ENCODE measurements around the gene WFDC5. TPM values are rescaled to one million over a fixed set of nuclear protein-coding genes. Genes with fewer than 3 reads are reported as not detected.

The WFDC5 gene
- total RNA-seq, 2 experiments from 2014 or later: not detected

GRCh38 chr20:45138561-45139300 is 23.8 kb upstream of the WFDC5 start:
- H3K4me1 Mint-ChIP-seq (ENCODE audit: low read depth): no peaks in the 10 kb centered on the region
- intact Hi-C loops (cut with micrococcal nuclease): loop anchor here (1.0 to 10.0 kb wide), 2 partner anchors 86 to 153 kb away; partner anchors contain the start of gene SEMG2

DNA sequence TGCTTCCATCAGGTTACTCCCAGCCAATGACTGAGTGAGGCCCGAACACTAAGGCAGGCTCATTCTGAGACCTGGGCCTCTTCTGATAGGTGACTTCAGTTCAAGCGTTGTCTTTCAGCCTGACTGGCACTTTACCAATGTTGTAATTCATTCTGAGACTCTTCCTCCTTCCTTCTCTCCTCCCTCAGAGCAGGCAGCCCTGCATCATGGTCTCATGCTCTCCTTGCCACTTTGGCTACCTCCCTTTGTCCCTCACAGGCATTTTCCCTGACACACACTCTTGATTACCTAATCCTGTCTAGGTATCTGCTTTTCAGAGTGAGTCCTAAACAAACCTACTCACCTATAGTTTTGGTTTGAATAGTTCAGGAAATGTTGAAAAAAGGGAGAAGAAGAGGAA is 21.9 kb upstream of the WFDC5 start:
- Mint-ChIP-seq H3K27ac (no peak overlapping the region), H3K9me3 (no peaks in the 10 kb centered on the region), H3K27me3 (ENCODE audit: low read depth) (peaks cover 8% of the 10 kb centered on the region), H3K36me3 (ENCODE audit: low read depth) (no peaks in the 10 kb centered on the region), H3K4me1 (ENCODE audit: low read depth) (no peaks in the 10 kb centered on the region), H3K4me3 (no peak overlapping the region)
- CTCF ChIA-PET: interaction anchor here (0.6 to 0.9 kb wide), 3 partner anchors 9 to 300 kb away, joined by 3 to 4 read pairs (median 3); no protein-coding TSS in a partner anchor
- DNase-seq: no peak
- intact Hi-C loops (cut with micrococcal nuclease): loop anchor here (10.0 kb wide), 1 partner anchor 88 kb away; the partner anchor contains the start of gene SEMG2

More at GRCh38 chr20:45138561-45139300, 23.8 kb upstream of the WFDC5 start:
- CTCF ChIA-PET: interaction anchor here (0.6 to 4.5 kb wide), 20 partner anchors 9 to 632 kb away, joined by 3 to 62 read pairs (median 4); no protein-coding TSS in a partner anchor
- Mint-ChIP-seq H3K9me3 (no peaks in the 10 kb centered on the region), H3K4me3 (no peak overlapping the region), H3K36me3 (ENCODE audit: low read depth) (no peaks in the 10 kb centered on the region), H3K27ac (no peak overlapping the region), H3K27me3 (ENCODE audit: low read depth) (peaks cover 7% of the 10 kb centered on the region)
- DNase-seq: peak; percentile 88

DNA sequence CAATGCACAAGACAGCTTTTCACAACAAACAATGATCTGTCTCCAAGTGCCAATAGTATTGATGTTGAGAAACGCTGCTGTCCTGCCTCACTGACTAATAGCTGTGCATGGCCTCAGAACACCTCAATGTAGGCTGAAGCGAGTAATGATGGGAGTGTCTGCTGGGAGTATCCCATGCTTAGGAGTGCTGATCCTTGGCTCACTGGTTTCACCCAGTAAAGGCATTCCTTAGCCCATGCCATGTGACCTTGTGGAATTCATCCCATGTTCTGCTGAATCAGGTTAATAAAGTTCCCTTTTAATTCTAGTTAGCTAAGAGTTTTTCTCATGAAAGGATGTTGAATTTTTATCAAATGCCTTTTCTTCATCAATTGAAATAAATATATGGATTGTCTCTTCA is 13.1 kb upstream of the WFDC5 start:
- no peaks in the 10 kb centered on the region for H3K4me1 Mint-ChIP-seq (ENCODE audit: low read depth)
- peaks cover 15% of the 10 kb centered on the region for H3K27me3 Mint-ChIP-seq (ENCODE audit: low read depth)
- H3K9me3 Mint-ChIP-seq: no peaks in the 10 kb centered on the region
- intact Hi-C loops (cut with micrococcal nuclease): no loop called here
- DNase-seq: no peak
- no peak overlapping the region for H3K4me3 Mint-ChIP-seq
- H3K36me3 Mint-ChIP-seq (ENCODE audit: low read depth): no peaks in the 10 kb centered on the region
- no peak overlapping the region for H3K27ac Mint-ChIP-seq
- CTCF ChIA-PET: no interaction called here

- intact Hi-C loops (cut with micrococcal nuclease): no loop called here
- H3K27me3 Mint-ChIP-seq (ENCODE audit: low read depth): peaks cover 17% of the 10 kb centered on the region
These were observed 9.4 kb upstream of the WFDC5 start, which contains the start of gene WFDC12 for GRCh38 chr20:45124365-45124764. Gene WFDC12, minus strand, starts transcription at chr20:45124465. Its CDS starts 18 bp downstream, at chr20:45124447.

DNA sequence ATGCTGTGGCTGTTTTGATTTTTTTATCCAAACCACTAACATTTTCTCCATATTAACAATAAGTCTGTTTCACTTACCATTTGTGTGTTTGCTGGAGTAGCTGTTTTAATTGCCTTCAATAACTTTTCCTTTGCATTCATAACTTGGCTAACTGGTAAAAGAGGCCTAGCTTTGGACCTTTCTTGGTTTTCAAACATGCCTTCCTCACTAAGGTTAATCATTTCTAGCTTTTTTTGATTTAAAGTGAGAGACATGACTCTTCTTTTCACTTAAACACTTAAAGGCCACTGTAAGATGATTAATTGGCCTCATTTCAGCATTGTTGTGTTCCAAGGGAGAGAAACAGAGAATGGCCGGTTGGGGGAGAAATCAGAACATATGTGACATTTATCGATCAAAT is 6.4 kb upstream of the WFDC5 start:
- H3K36me3 Mint-ChIP-seq (ENCODE audit: low read depth): no peaks in the 10 kb centered on the region
- H3K4me3 Mint-ChIP-seq: no peak overlapping the region
- intact Hi-C loops (cut with micrococcal nuclease): no loop called here
- DNase-seq: no peak
- no peaks in the 10 kb centered on the region for H3K9me3 Mint-ChIP-seq
- CTCF ChIA-PET: interaction anchor here (0.8 kb wide), 1 partner anchor 10 kb away, joined by 6 read pairs; no protein-coding TSS in a partner anchor
- peaks cover 5% of the 10 kb centered on the region for H3K27me3 Mint-ChIP-seq (ENCODE audit: low read depth)
- H3K4me1 Mint-ChIP-seq (ENCODE audit: low read depth): no peaks in the 10 kb centered on the region
- no peak overlapping the region for H3K27ac Mint-ChIP-seq

More at GRCh38 chr20:45124365-45124764, 9.4 kb upstream of the WFDC5 start, which contains the start of gene WFDC12:
- Mint-ChIP-seq H3K36me3 (ENCODE audit: low read depth) (no peaks in the 10 kb centered on the region), H3K9me3 (no peaks in the 10 kb centered on the region), H3K4me1 (ENCODE audit: low read depth) (no peaks in the 10 kb centered on the region), H3K27ac (no peak within 1 kb of the TSS), H3K4me3 (no peak within 1 kb of the TSS)
- DNase-seq: no peak
- CTCF ChIA-PET: interaction anchor here (0.6 to 1.1 kb wide), 3 partner anchors 12 to 295 kb away, joined by 3 to 4 read pairs (median 3); no protein-coding TSS in a partner anchor

DNA sequence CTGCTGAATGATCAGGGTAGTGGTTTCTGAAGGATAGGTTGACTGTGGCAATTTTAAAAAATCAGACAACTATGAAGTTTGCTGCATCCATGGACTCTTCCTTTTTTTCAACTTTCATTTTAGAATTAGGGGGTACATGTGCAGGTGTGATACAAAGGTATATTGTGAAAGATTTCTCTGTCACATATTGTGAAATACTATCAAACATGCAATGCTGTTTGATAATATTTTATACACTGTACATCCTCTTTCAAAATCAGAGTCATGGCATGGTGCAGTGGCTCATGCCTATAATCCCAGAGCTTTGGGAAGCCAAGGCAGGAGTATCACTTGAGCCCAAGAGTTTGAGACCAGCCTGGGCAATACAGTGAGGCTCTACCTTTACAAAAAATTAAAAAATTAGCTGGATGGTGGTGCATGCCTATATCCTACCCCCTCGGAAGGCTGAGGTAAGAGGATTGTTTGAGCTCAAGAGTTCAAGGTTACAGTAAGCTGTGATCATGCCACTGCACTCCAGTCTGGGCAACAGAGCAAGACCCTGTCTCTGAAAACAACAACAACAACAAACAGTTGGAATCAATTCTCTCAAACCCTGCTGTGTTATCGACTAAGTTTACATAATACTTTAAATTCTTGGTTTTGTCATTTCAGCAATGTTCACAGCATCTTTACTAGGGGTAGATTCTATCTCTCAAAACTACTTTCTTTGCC is 4.7 kb upstream of the WFDC5 start:
- Mint-ChIP-seq H3K9me3 (no peaks in the 10 kb centered on the region), H3K4me1 (ENCODE audit: low read depth) (peaks cover 7% of the 10 kb centered on the region), H3K27me3 (ENCODE audit: low read depth) (peaks cover 5% of the 10 kb centered on the region), H3K4me3 (no peak overlapping the region), H3K36me3 (ENCODE audit: low read depth) (no peaks in the 10 kb centered on the region), H3K27ac (no peak overlapping the region)
- DNase-seq: no peak
- CTCF ChIA-PET: interaction anchor here (1.1 kb wide), 1 partner anchor 174 kb away, joined by 5 read pairs; no protein-coding TSS in a partner anchor
- intact Hi-C loops (cut with micrococcal nuclease): no loop called here

DNA sequence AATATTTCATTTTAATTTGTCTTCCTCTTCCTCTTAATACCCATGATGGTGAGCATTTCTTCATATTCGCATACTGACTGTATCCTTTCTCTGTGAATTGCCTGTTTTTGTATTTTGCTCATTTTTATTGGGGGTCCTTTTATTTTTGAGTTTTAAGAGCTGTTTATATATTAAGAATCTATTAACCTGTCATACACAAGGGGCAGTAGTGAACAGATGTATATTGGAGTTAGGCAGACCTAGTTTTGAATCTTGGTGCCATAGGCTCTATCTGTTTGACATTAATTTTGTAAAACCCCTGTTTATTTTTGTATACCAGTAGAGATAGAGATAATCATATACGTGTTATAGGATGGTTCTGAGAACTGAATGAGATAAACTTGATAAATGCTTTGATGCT is 3.1 kb upstream of the WFDC5 start:
- Mint-ChIP-seq H3K27ac (no peak overlapping the region), H3K9me3 (no peaks in the 10 kb centered on the region), H3K4me3 (no peak overlapping the region), H3K27me3 (ENCODE audit: low read depth) (peaks cover 5% of the 10 kb centered on the region), H3K4me1 (ENCODE audit: low read depth) (peaks cover 10% of the 10 kb centered on the region), H3K36me3 (ENCODE audit: low read depth) (no peaks in the 10 kb centered on the region)
- no peak for DNase-seq
- CTCF ChIA-PET: interaction anchor here (0.6 to 1.5 kb wide), 6 partner anchors 11 to 360 kb away, joined by 3 to 5 read pairs (median 4); no protein-coding TSS in a partner anchor
- intact Hi-C loops (cut with micrococcal nuclease): no loop called here

- intact Hi-C loops (cut with micrococcal nuclease): no loop called here
- Mint-ChIP-seq H3K4me1 (ENCODE audit: low read depth) (peaks cover 10% of the 10 kb centered on the region), H3K36me3 (ENCODE audit: low read depth) (no peaks in the 10 kb centered on the region), H3K4me3 (no peak overlapping the region), H3K9me3 (no peaks in the 10 kb centered on the region), H3K27ac (no peak overlapping the region), H3K27me3 (ENCODE audit: low read depth) (peaks cover 5% of the 10 kb centered on the region)
- CTCF ChIA-PET: interaction anchor here (0.7 to 1.5 kb wide), 5 partner anchors 11 to 654 kb away, joined by 3 to 5 read pairs (median 4); no protein-coding TSS in a partner anchor
- DNase-seq: no peak
These were observed 2.6 kb upstream of the WFDC5 start for GRCh38 chr20:45117581-45117980.

GRCh38 chr20:45115829-45116228 is 855 bp upstream of the WFDC5 start:
- CTCF ChIA-PET: interaction anchor here (0.8 to 1.3 kb wide), 2 partner anchors 17 to 72 kb away, joined by 3 read pairs; no protein-coding TSS in a partner anchor
- H3K4me1 Mint-ChIP-seq (ENCODE audit: low read depth): peaks cover 10% of the 10 kb centered on the region
- no peak for DNase-seq
- intact Hi-C loops (cut with micrococcal nuclease): no loop called here
- no peak overlapping the region for H3K27ac Mint-ChIP-seq
- H3K27me3 Mint-ChIP-seq (ENCODE audit: low read depth): peaks cover 2% of the 10 kb centered on the region
- no peaks in the 10 kb centered on the region for H3K36me3 Mint-ChIP-seq (ENCODE audit: low read depth)
- no peak overlapping the region for H3K4me3 Mint-ChIP-seq
- H3K9me3 Mint-ChIP-seq: no peaks in the 10 kb centered on the region

DNA sequence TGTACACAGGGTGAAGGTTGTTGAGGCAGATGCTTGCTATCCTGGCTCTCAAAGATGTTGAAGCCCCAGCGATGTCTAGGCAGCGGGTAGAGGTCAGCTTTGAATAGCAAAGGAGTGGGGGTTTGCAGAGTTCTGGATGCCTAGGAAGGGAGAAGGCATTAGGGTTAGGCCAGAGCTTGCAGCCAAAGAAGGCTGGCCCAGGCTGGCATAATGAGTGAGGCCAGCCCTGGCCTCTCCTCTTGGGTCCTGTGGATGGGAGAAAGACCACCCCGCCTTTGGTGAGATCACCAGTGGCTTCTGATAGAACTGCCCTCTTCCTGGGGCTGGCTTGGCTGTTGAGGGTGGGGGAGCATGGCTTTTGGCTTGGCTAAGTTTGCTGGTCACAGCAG is 406 bp upstream of the WFDC5 start:
- DNase-seq: no peak
- H3K36me3 Mint-ChIP-seq (ENCODE audit: low read depth): no peaks in the 10 kb centered on the region
- intact Hi-C loops (cut with micrococcal nuclease): no loop called here
- H3K27ac Mint-ChIP-seq: no peak overlapping the region
- H3K27me3 Mint-ChIP-seq (ENCODE audit: low read depth): peaks cover 2% of the 10 kb centered on the region
- H3K4me1 Mint-ChIP-seq (ENCODE audit: low read depth): peaks cover 10% of the 10 kb centered on the region
- no peaks in the 10 kb centered on the region for H3K9me3 Mint-ChIP-seq
- CTCF ChIA-PET: interaction anchor here (1.3 kb wide), 1 partner anchor 71 kb away, joined by 3 read pairs; no protein-coding TSS in a partner anchor
- H3K4me3 Mint-ChIP-seq: no peak overlapping the region

DNA sequence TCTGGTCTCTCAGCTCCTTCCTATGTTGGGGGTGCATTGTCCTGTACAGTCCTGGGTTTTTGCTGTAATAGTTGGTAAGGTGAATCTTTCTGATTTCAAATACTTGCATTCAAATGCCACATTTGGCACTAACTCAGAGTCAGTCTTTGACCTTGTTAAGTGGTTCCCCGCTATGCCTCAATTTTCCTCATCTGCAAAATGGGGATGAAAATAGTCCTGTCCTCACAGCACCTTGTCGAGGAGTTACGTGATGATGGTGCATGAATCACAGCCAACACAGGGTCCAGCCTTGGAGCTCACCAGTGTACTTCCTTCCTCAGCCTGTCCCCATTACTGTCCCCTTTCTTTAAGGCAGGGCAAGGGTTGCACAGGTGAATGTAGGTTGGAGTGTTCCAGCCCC is 1.1 kb downstream of the WFDC5 start:
- no peaks in the 10 kb centered on the region for H3K9me3 Mint-ChIP-seq

DNA sequence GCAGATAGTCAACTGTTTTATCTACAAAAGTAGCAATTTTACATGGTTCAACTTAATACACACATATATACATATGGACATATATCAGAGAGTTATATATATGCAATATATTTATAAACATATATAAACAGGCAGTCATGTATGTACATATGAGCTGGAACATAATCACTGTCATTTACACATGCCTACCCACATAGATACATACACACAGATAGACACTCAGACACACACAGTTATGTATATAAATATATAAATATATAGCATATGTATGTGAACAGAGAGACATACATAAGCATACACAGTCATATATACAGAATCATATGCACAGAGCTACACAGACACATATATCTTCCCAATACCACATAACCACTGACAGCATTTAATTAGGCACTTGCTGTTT is 2.2 kb downstream of the WFDC5 start:
- Mint-ChIP-seq H3K4me1 (ENCODE audit: low read depth) (peaks cover 10% of the 10 kb centered on the region), H3K27ac (no peak overlapping the region), H3K9me3 (no peaks in the 10 kb centered on the region), H3K4me3 (no peak overlapping the region), H3K27me3 (ENCODE audit: low read depth) (no peaks in the 10 kb centered on the region), H3K36me3 (ENCODE audit: low read depth) (no peaks in the 10 kb centered on the region)
- no peak for DNase-seq
- CTCF ChIA-PET: interaction anchor here (0.6 to 4.4 kb wide), 17 partner anchors 11 to 427 kb away, joined by 3 to 53 read pairs (median 4); partner anchors contain the start of gene WFDC12
- intact Hi-C loops (cut with micrococcal nuclease): no loop called here

More for the DNA sequence above, 1.1 kb downstream of the WFDC5 start:
- H3K4me3 Mint-ChIP-seq: no peak overlapping the region
- CTCF ChIA-PET: interaction anchor here (1.5 to 4.4 kb wide), 3 partner anchors 12 to 25 kb away, joined by 4 to 53 read pairs (median 10); no protein-coding TSS in a partner anchor
- DNase-seq: no peak
- peaks cover 10% of the 10 kb centered on the region for H3K4me1 Mint-ChIP-seq (ENCODE audit: low read depth)
- H3K27me3 Mint-ChIP-seq (ENCODE audit: low read depth): peaks cover under 1% of the 10 kb centered on the region
- H3K27ac Mint-ChIP-seq: no peak overlapping the region
- intact Hi-C loops (cut with micrococcal nuclease): no loop called here
- no peaks in the 10 kb centered on the region for H3K36me3 Mint-ChIP-seq (ENCODE audit: low read depth)

Data from activated naive CD4-positive, alpha-beta T cell treated with anti-CD3 and anti-CD28 coated beads for 36 hours (primary cell).